ENCODE results near the gene PSMB2.

Gene PSMB2

DNA sequence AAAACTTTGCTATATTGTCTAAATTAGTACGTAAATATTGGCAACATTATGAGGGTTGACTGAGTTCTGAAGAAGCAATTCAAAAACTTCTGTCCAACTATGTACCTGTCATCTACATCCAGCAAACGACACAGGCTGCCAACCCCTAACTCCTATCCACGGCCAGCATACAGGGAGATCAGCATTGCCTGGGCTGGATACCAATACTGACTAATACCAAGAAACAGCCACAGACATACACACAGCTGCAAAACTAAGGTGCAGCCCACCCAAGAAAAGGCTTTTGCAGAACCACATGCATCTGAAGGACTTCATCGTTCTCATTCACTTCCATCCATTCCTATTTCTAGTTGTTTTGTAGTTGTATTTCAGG lies 86.1 kb downstream of the PSMB2 start:
- no peak for DNase-seq (ENCODE audit: extremely low read depth, low read depth)
- TF ChIP-seq, protein P1, sequence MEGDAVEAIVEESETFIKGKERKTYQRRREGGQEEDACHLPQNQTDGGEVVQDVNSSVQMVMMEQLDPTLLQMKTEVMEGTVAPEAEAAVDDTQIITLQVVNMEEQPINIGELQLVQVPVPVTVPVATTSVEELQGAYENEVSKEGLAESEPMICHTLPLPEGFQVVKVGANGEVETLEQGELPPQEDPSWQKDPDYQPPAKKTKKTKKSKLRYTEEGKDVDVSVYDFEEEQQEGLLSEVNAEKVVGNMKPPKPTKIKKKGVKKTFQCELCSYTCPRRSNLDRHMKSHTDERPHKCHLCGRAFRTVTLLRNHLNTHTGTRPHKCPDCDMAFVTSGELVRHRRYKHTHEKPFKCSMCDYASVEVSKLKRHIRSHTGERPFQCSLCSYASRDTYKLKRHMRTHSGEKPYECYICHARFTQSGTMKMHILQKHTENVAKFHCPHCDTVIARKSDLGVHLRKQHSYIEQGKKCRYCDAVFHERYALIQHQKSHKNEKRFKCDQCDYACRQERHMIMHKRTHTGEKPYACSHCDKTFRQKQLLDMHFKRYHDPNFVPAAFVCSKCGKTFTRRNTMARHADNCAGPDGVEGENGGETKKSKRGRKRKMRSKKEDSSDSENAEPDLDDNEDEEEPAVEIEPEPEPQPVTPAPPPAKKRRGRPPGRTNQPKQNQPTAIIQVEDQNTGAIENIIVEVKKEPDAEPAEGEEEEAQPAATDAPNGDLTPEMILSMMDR (IDR thresholded peaks at IDR 0.05; ENCODE audit: low read depth, low read length, missing control alignments): no peak
- H3K4me3 ChIP-seq (replicated peaks; ENCODE audit: low read depth, low read length): no peak overlapping the region

DNA sequence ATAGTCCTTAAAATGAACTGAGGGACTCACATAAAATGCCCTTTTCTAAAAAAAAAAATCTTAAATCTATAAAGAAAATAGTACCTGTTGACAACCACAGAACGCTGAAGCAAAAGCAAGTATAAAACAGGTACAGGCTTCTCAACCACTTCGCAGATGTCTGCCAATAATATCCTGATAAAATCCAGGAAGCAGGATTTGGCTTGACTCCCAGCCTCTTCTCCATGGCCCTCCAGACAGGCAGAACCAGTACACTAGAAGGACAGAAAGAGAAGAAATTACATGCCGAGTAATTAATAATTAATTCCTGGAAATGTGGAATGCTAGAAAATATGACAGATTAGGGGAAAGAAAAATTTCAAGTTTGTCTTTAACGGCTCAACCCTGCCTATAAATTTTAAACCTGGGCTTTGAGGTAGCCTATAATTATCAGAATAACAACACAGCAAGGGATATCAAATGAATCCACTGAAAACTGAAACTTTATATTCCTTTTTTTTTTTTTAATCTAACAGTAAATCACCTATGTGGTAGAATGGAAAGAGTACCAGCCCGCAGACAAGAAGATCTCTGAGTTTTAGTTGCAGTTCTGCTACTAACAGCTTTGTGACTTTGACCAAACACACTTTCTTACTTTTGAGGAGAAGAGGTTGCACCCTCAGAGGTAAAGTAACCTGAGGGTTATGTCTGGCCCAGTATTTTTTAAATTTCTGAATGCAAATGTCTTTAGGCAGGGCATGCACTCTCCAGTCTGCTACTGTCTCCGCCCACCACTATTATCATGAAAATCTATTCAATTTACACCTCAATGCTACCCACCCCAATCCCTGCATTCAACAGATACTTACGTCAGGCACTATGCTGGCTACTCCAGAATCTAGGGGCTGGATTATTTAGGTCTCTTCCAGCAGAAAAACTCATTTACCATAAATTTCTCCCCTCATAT lies 86.8 kb downstream of the PSMB2 start:
- DNase-seq (ENCODE audit: extremely low read depth, low read depth): no peak

DNA sequence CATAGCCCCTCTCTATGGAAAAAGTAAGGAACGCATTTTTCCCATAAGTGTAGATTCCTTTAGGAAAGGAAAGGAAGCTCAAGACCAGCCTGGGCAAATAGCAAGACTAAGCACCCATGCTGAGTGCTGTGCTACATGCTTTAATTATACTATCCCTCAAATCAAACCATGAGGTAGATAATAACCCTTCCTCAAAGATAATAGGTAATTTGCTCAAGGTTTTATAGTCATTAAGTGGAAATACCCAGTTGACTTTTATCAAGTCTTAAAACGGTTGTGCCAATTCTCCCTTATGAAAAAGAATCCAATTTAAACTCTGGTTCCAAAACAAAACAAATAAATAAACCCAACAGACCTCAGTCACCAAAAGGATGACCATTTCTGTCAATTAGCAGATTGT lies 87.5 kb downstream of the PSMB2 start:
- TF ChIP-seq, protein P1 (IDR thresholded peaks at IDR 0.05; ENCODE audit: low read depth, low read length, missing control alignments): no peak
- no peak overlapping the region for H3K4me3 ChIP-seq (replicated peaks; ENCODE audit: low read depth, low read length)
- no peak for DNase-seq (ENCODE audit: extremely low read depth, low read depth)

More for the DNA sequence above, 86.8 kb downstream of the PSMB2 start:
- TF ChIP-seq, protein P1 (IDR thresholded peaks at IDR 0.05; ENCODE audit: low read depth, low read length, missing control alignments): no peak
- no peak overlapping the region for H3K4me3 ChIP-seq (replicated peaks; ENCODE audit: low read depth, low read length)
